GM12878 (cell line): Measurements from ENCODE around the gene SNX32. TPM values are rescaled to one million over a fixed set of nuclear protein-coding genes. Genes with fewer than 3 reads are reported as not detected.

Experiments used
- BCL11A ChIP-seq: IDR thresholded peaks from 2 replicates; pipeline ENCODE4 v1.6.1; 2011; ENCODE audit warnings: low read depth, low read length
- FOS ChIP-seq: IDR thresholded peaks from 3 replicates; pipeline ENCODE4 v1.6.1; 2011; ENCODE audit warnings: borderline replicate concordance; ENCODE audit not compliant: insufficient read length; ENCODE audit errors: extremely low read depth
- HDGF ChIP-seq: fragments of 450-650 bp; IDR thresholded peaks from 2 replicates; pipeline ENCODE4 v1.6.1; 2016; ENCODE audit warnings: antibody characterized with exemption
- NFYB ChIP-seq: IDR thresholded peaks from 2 replicates; pipeline ENCODE4 v1.6.1; 2011; ENCODE audit warnings: low read depth, mild to moderate bottlenecking, low read length, improper control_type of control experiment, moderate library complexity; ENCODE audit not compliant: insufficient read depth
- NRF1 ChIP-seq: conservative IDR thresholded peaks from 2 replicates; pipeline ENCODE4 v1.6.1; 2011; ENCODE audit warnings: mild to moderate bottlenecking, low read depth, low read length, improper control_type of control experiment
- POLR2AphosphoS5 ChIP-seq: IDR thresholded peaks from 2 replicates; pipeline ENCODE4 v1.6.1; 2011; ENCODE audit warnings: mild to moderate bottlenecking, low read length, inconsistent platforms
- RUNX3 ChIP-seq: IDR thresholded peaks from 2 replicates; pipeline ENCODE4 v1.6.1; 2012; ENCODE audit warnings: low read length, inconsistent platforms
- YBX1 ChIP-seq: fragments of 450-650 bp; IDR thresholded peaks from 2 replicates; pipeline ENCODE4 v1.6.1; 2016; ENCODE audit warnings: antibody characterized with exemption
- polyA plus RNA-seq, 11 experiments: library from polyadenylated mRNA; depleted of rRNA in 4 of 11; unstranded in 6 of 11; stranded (reverse) in 5 of 11; fragments of >200 nt; fragmentation: Nextera tagmentation in 4 of 11; fragmentation: Illumina TruSeq in 1 of 11; extraction: Ambion mirVana in 4 of 11; extraction: Trizol in 1 of 11; gene quantifications; 1 replicate in 1 of 11; 2 replicates in 10 of 11; pipeline versions ENCODE4 v1.2.1 to v1.2.3, GENCODE V29; 2011 to 2016; ENCODE audit warnings: inconsistent platforms in 2 of 11, missing spikeins in 2 of 11, low read depth in 1 of 11
- total RNA-seq, 4 experiments: library from RNA; depleted of rRNA in 3 of 4; stranded (reverse); fragments of >200 nt in 3 of 4; fragmentation: Illumina TruSeq in 1 of 4; extraction: Trizol in 1 of 4; gene quantifications; 2 replicates each; pipeline versions ENCODE4 v1.2.1 to v1.2.3, GENCODE V29; 2013 to 2021
- TF ChIP-seq, protein P1 (sequence below): IDR thresholded peaks from 2 replicates; pipeline ENCODE4 v1.6.1; 2012; ENCODE audit warnings: low read depth, low read length, improper control_type of control experiment
- TF ChIP-seq, protein P2 (sequence below): IDR thresholded peaks from 2 replicates; pipeline ENCODE4 v1.6.1; 2011; ENCODE audit warnings: borderline replicate concordance, low read depth, mild to moderate bottlenecking, moderate library complexity, low read length; ENCODE audit not compliant: insufficient read depth, poor library complexity, severe bottlenecking

SNX32 gene
- total and polyA plus RNA-seq, 10 of the 15 experiments (the other 5 are each of a cell fraction or from before 2014, with no cell fraction given) = 0.04 to 1.5 (median 0.11) TPM; not detected in 1

DNA sequence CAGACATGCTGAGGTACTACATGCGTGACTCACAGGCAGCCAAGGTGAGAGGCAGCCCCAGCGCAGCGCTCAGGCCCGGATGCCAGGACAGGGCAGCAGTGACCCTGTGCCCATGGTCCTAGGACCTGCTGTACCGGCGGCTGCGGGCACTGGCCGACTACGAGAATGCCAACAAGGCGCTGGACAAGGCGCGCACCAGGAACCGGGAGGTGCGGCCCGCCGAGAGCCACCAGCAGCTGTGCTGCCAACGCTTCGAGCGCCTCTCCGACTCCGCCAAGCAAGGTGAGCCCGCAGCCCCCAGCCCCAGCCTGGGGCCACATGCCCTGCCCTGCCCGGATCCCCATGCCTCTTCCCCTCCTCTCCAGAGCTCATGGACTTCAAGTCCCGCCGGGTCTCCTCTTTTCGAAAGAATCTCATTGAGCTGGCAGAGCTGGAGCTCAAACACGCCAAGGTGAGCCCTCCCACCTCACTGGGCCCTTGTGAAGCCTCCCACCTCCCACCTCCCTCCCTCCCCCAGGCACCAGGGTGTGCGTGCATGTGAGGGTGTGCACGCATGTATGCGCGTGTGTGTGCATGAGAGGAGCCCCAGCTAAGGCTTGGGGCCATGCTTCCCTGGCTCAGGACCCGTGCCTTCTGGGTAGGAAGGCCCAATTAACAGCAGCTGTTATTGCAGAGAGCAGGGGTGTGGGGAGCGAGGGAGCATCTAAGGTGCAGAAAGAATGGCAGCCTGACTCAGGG lies 18.9 kb downstream of the SNX32 start (continued):
- no peak for TF ChIP-seq RUNX3
- no peak for TF ChIP-seq NRF1
- 0 out of 2 replicates have a peak, but pooled peaks have one; percentile 18 for TF ChIP-seq BCL11A
- TF ChIP-seq YBX1 = no peak
- TF ChIP-seq, protein P1, sequence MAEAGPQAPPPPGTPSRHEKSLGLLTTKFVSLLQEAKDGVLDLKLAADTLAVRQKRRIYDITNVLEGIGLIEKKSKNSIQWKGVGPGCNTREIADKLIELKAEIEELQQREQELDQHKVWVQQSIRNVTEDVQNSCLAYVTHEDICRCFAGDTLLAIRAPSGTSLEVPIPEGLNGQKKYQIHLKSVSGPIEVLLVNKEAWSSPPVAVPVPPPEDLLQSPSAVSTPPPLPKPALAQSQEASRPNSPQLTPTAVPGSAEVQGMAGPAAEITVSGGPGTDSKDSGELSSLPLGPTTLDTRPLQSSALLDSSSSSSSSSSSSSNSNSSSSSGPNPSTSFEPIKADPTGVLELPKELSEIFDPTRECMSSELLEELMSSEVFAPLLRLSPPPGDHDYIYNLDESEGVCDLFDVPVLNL = no peak
- no peak for TF ChIP-seq NFYB
- TF ChIP-seq, protein P2, sequence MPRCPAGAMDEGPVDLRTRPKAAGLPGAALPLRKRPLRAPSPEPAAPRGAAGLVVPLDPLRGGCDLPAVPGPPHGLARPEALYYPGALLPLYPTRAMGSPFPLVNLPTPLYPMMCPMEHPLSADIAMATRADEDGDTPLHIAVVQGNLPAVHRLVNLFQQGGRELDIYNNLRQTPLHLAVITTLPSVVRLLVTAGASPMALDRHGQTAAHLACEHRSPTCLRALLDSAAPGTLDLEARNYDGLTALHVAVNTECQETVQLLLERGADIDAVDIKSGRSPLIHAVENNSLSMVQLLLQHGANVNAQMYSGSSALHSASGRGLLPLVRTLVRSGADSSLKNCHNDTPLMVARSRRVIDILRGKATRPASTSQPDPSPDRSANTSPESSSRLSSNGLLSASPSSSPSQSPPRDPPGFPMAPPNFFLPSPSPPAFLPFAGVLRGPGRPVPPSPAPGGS = peak; percentile 26
- peak; percentile 37 for TF ChIP-seq POLR2AphosphoS5
- TF ChIP-seq HDGF = no peak
- no peak for TF ChIP-seq FOS
